K562 (cell line): Measurements from ENCODE around the gene UMAD1. TPM values are rescaled to one million over a fixed set of nuclear protein-coding genes. Genes with fewer than 3 reads are reported as not detected.
A peak's percentile ranks its signal among the peaks of the same experiment; 100 is the strongest.

Experiments
- ATAC-seq: fragments of 200-7000 bp; cut with Tn5 transposase; 3 replicates; pipeline ENCODE4 v1.9.1; 2020; ENCODE audit warnings: moderate library complexity
- BruUV-seq: library from RNA; stranded (reverse); fragments of 400-500 nt; replicated peaks from 2 replicates; lab custom pipeline; 2021; lab: Mats Ljungman, UMichigan
- CTCF ChIA-PET: fragments of 300-600 bp; formaldehyde crosslinking; extraction: SDS; loops from one replicate; lab custom pipeline; 2021; ENCODE audit warnings: low intra/inter-chr PET ratio; lab: Yijun Ruan, JAX
- POLR2A ChIA-PET: fragments of 300-600, 350-650 bp; sonication (Branson Sonifier 250); formaldehyde crosslinking; extraction: SDS; loops from one replicate; lab custom pipeline; 2021; ENCODE audit warnings: antibody characterized with exemption, inconsistent platforms; lab: Yijun Ruan, JAX
- DNase-seq, 4 experiments: peaks; one replicate each; pipeline versions ENCODE4 v3.0.0 to v3.0.0-alpha.2; 2011 to 2018; ENCODE audit warnings: low spot score in 3 of 4, mixed read lengths in 3 of 4; ENCODE audit errors: extremely low read depth in 1 of 4
- FAIRE-seq: peaks from 2 replicates; lab custom pipeline; 2011; peaks lifted over from hg19 to GRCh38; lab: Jason Lieb, UNC
- H2AFZ ChIP-seq: 2 replicates; pipeline ENCODE4 v1.6.0; 2011; ENCODE audit warnings: low read depth, low read length, control low read depth, inconsistent platforms
- H3K27ac ChIP-seq: fragments of 200-600 bp; 3 replicates; pipeline ENCODE4 v1.8.0; 2011; ENCODE audit warnings: low read depth, mild to moderate bottlenecking, control low read depth, inconsistent platforms, low read length, moderate library complexity, mixed read lengths; ENCODE audit errors: extremely low read depth
- H3K27me3 ChIP-seq, 2 experiments: fragments of 300-600 bp in 1 of 2; 2 replicates in 1 of 2; 3 replicates in 1 of 2; pipeline versions ENCODE4 v1.6.0 to v1.8.0; 2011; ENCODE audit warnings: inconsistent platforms in 2 of 2, low read length in 2 of 2, mild to moderate bottlenecking in 1 of 2, mixed read lengths in 1 of 2, moderate library complexity in 1 of 2; ENCODE audit not compliant: control insufficient read depth in 2 of 2, insufficient read depth in 2 of 2
- H3K36me3 ChIP-seq: fragments of 300-600 bp; 3 replicates; pipeline ENCODE4 v1.8.0; 2011; ENCODE audit warnings: mild to moderate bottlenecking, low read length, inconsistent platforms; ENCODE audit not compliant: control insufficient read depth, insufficient read depth
- H3K4me1 ChIP-seq, 2 experiments: fragments of 200-600 bp in 1 of 2; replicated peaks in 1 of 2; 2 replicates in 1 of 2; 3 replicates in 1 of 2; pipeline versions ENCODE4 v1.5.1 to v1.8.0; 2011; ENCODE audit warnings: inconsistent platforms in 2 of 2, low read length in 2 of 2, mild to moderate bottlenecking in 1 of 2, mixed read lengths in 1 of 2, moderate library complexity in 1 of 2; ENCODE audit not compliant: control insufficient read depth in 2 of 2, insufficient read depth in 2 of 2
- H3K4me2 ChIP-seq: 2 replicates; pipeline ENCODE4 v1.6.1; 2011; ENCODE audit warnings: low read length, control low read depth, inconsistent platforms, mixed read lengths; ENCODE audit not compliant: insufficient read depth
- H3K4me3 ChIP-seq: fragments of 200-600 bp; sonication (generic), shearing (Covaris generic); 2 replicates; pipeline ENCODE4 v1.5.1; 2016; ENCODE audit warnings: control low read depth, inconsistent platforms
- H3K79me2 ChIP-seq: fragments of 200-600 bp; 3 replicates; pipeline ENCODE4 v1.8.0; 2011; ENCODE audit warnings: low read length, inconsistent platforms; ENCODE audit not compliant: control insufficient read depth, insufficient read depth
- H3K9ac ChIP-seq, 2 experiments: 2 replicates each; pipeline versions ENCODE4 v1.6.0 to v1.6.1; 2011; ENCODE audit warnings: low read depth in 2 of 2, low read length in 2 of 2, control low read depth in 1 of 2, inconsistent platforms in 1 of 2, mild to moderate bottlenecking in 1 of 2, mixed read lengths in 1 of 2; ENCODE audit not compliant: insufficient read depth in 1 of 2
- H3K9me1 ChIP-seq: one replicate; pipeline ENCODE4 v1.6.0; 2011; ENCODE audit warnings: inconsistent platforms, mild to moderate bottlenecking, low read length, moderate library complexity; ENCODE audit not compliant: control insufficient read depth, insufficient read depth
- H3K9me3 ChIP-seq: replicated peaks from 2 replicates; pipeline ENCODE4 v1.5.1; 2011; ENCODE audit warnings: low read depth, low read length, inconsistent platforms; ENCODE audit not compliant: control insufficient read depth, insufficient read depth
- H4K20me1 ChIP-seq: replicated peaks from 2 replicates; pipeline ENCODE4 v1.6.1; 2011; ENCODE audit warnings: low read length, inconsistent platforms, mixed read lengths; ENCODE audit not compliant: control insufficient read depth, insufficient read depth
- PBX2 ChIP-seq, 2 experiments: IDR thresholded peaks in 1 of 2; conservative IDR thresholded peaks in 1 of 2; 2 replicates each; pipeline ENCODE4 v1.6.1; 2016; ENCODE audit warnings: low read depth in 2 of 2, mild to moderate bottlenecking in 1 of 2, missing compliant biosample characterization in 1 of 2, missing genetic modification characterization in 1 of 2, moderate library complexity in 1 of 2
- RBM25 ChIP-seq: fragments of 200-400 bp; formaldehyde crosslinking; IDR thresholded peaks from 2 replicates; pipeline ENCODE4 v1.6.1; 2018; ENCODE audit warnings: low read length, low read depth, moderate library complexity; ENCODE audit not compliant: severe bottlenecking
- TEAD4 ChIP-seq, 2 experiments: sonication (generic) in 1 of 2; formaldehyde crosslinking in 1 of 2; IDR thresholded peaks; 2 replicates each; pipeline versions ENCODE4 v1.6.1 to v1.8.0; 2012 to 2022; ENCODE audit warnings: borderline replicate concordance in 1 of 2, inconsistent platforms in 1 of 2, low read length in 1 of 2, mild to moderate bottlenecking in 1 of 2, missing genetic modification reagents in 1 of 2
- WGBS: fragments of 100-300 bp; shearing (Covaris generic); methylation state at CpG from one replicate; pipeline ENCODE4 v1.1.6; 2016; ENCODE audit warnings: low coverage, mixed read lengths; ENCODE audit not compliant: insufficient coverage; ENCODE audit errors: missing lambda C conversion rate; 5-methylcytosine and 5-hydroxymethylcytosine counted together
- in situ Hi-C: fragments of 300-500 bp; cut with MboI; formaldehyde crosslinking; loops from 4 replicates; pipeline ENCODE4 v1.15.0; 2018; ENCODE audit warnings: inconsistent platforms, mixed read lengths
- intact Hi-C: fragments of 100-400 bp; cut with micrococcal nuclease; formaldehyde crosslinking; loops from 2 replicates; pipeline ENCODE4 v1.14.2; 2022
- polyA plus RNA-seq, 8 experiments: library from polyadenylated mRNA; depleted of rRNA in 4 of 8; stranded (reverse) in 5 of 8; unstranded in 3 of 8; fragments of >200 nt; fragmentation: Nextera tagmentation in 2 of 8; fragmentation: Illumina TruSeq in 1 of 8; extraction: Ambion mirVana in 2 of 8; extraction: Trizol in 1 of 8; gene quantifications; 2 replicates each; pipeline versions ENCODE4 v1.2.1 to v1.2.3, GENCODE V29; 2011 to 2014; ENCODE audit warnings: inconsistent platforms in 1 of 8, missing spikeins in 1 of 8
- total RNA-seq, 7 experiments: library from RNA; depleted of rRNA in 6 of 7; stranded (reverse); fragments of >200 nt in 6 of 7; fragmentation: Illumina TruSeq in 2 of 7; extraction: Trizol in 2 of 7; gene quantifications; 2 replicates each; pipeline versions ENCODE4 v1.2.1 to v1.2.3, GENCODE V29; 2011 to 2021; ENCODE audit warnings: low replicate concordance in 1 of 7

UMAD1 gene
- total and polyA plus RNA-seq, 9 of the 15 experiments (the other 6 are each of a cell fraction or from before 2014, with no cell fraction given), result 9.0 to 26.7 (median 13.3) TPM

GRCh38 chr7:7805511-7806153 lies 165.1 kb downstream of the UMAD1 start:
- no TSS peak for BruUV-seq
- DNase-seq, result no peak
- no peaks in the 10 kb centered on the region for H3K27me3 ChIP-seq
- H3K9ac ChIP-seq, result no peak overlapping the region
- WGBS, result 39% methylated on average over 2 of the region's 2 CpGs
- ATAC-seq, result no peak
- intact Hi-C loops (no loop called here), in situ Hi-C loops (no loop called here)
- H3K9me3 ChIP-seq, result no peaks in the 10 kb centered on the region
- no peaks in the 10 kb centered on the region for H3K4me1 ChIP-seq
- FAIRE-seq, result no peak
- H3K79me2 ChIP-seq, result no peaks in the 10 kb centered on the region
- POLR2A ChIA-PET, result interaction anchor here (0.6 to 0.8 kb wide), 2 partner anchors 9 to 136 kb away, joined by 3 read pairs; no protein-coding TSS in a partner anchor
- H3K4me2 ChIP-seq, result no peak overlapping the region
- no peak overlapping the region for H3K4me3 ChIP-seq
- no peak overlapping the region for H2AFZ ChIP-seq
- H3K9me1 ChIP-seq, result no peaks in the 10 kb centered on the region
- no peaks in the 10 kb centered on the region for H4K20me1 ChIP-seq
- TF ChIP-seq TEAD4 (IDR thresholded peaks at IDR 0.05; ENCODE audit: low read length), result no peak
- TF ChIP-seq TEAD4 (CRISPR knock-in tag; IDR thresholded peaks at IDR 0.05; ENCODE audit: borderline replicate concordance), result no peak
- no peak for TF ChIP-seq RBM25
- no peak for TF ChIP-seq PBX2 (CRISPR knock-in tag; IDR thresholded peaks at IDR 0.05; ENCODE audit: low read depth)
- peak; percentile 49 for TF ChIP-seq PBX2 (tag; conservative IDR thresholded peaks at IDR 0.05; ENCODE audit: low read depth)
- no peak overlapping the region for H3K27ac ChIP-seq
- no peaks in the 10 kb centered on the region for H3K36me3 ChIP-seq
- CTCF ChIA-PET, result no interaction called here
